ENCODE results near the gene TGIF1.
A peak's percentile ranks its signal among the peaks of the same experiment; 100 is the strongest.
"Not testable (repeated sequence)": the region's sequence is repeated elsewhere in the genome, so short reads cannot be mapped to it uniquely, and the experiment has no call there.

Gene TGIF1

DNA sequence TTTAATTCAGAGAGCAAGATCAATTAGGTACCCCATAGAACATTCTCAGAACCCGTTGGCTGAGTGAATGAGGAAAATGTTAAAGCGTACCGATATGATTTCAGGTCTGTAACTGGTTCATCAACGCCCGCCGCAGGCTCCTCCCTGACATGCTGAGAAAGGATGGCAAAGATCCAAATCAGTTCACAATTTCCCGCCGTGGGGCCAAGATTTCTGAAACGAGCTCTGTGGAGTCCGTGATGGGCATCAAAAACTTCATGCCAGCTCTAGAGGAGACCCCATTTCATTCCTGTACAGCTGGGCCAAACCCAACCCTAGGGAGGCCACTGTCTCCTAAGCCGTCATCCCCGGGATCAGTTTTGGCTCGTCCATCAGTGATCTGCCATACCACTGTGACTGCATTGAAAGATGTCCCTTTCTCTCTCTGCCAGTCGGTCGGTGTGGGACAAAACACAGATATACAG lies 7.3 kb downstream of the TGIF1 start:
- DNase-seq: no peak

DNA sequence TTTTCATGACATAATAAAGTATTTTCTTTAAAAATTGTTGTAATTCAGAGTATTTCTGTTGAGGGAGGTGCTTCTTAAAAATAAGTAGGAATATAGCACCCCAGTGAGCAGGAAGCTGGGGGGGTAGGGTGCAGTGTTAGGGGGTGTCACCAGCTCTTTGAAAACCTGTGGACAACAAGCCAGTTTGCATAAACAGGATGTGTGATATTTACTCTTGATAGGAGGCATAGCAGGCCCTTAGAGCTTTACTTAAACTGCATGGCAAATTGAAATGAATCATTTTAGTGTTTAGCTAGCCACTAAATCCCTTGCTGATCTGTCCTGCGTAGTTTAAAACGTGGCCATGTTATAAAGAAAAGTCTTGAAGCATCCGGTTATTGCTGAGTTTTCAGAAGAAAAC lies 8.4 kb downstream of the TGIF1 start:
- DNase-seq: no peak

DNA sequence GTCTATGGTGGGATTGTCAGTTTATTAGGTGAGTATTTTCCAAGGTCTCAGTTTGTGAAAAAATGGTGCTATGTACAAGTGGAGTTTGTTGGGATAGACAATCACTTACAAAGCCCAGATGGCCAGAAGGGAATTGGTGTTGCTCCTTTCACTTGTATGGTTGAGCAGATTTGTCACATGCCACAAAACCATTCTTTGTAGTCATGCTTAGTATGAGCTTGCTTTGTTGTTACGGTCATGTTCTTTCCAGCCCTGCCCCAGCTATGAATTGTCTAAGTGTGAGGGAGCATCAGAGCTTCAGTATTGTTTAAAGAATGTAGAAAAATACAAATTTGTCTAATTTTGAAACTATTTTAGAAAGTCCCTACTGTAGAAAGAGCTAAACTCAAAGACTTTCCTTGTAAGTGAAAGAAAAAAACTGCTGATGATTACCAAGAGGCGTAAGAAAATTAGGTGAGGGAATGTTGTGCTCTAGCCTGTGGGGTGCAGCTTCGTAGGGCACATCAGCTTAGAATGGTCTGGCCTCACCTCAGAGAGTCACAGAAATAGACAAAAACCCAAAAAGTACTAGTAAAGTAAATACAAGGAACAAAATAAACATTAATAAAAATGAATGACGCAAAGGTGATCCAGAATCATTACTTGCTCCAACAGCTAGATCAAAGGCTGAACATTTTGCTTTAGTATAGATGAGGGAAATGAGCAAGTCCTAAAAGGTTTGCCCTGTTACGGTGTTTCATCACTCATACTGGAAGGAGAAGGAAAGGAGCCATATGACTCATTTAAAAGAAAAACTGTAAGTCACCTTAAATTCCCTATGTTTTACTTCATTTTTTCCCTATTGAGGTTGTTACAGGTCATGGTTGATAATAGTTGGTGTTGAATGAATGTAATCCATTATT lies 9.2 kb downstream of the TGIF1 start:
- no peak for DNase-seq

DNA sequence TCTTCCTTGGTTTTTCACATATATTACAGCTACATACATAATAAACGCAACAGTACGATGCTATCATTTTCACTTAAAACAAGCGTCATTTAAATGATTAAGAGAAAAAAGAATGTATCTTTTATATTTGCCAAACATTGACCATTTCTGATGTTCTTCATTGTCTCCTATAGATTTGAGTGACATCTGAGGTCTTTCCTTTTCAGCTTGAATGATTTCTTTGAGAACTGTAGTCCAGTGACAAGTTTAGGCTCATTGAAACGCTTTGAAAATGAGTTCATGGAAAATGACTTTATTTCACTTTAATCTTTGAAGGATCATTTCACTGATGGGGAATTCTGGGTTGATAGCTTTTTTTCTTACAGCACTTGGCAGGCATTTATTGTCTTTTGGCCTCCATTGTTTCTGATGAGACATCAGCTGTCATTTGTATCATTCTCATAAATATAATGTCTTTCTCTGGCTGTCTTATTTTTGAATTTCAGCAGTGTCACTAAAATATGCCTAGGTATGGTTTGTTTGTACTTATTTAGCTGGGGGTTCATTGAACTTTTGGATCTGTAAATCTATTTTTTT lies 10.9 kb downstream of the TGIF1 start:
- peak; percentile 22 for DNase-seq

DNA sequence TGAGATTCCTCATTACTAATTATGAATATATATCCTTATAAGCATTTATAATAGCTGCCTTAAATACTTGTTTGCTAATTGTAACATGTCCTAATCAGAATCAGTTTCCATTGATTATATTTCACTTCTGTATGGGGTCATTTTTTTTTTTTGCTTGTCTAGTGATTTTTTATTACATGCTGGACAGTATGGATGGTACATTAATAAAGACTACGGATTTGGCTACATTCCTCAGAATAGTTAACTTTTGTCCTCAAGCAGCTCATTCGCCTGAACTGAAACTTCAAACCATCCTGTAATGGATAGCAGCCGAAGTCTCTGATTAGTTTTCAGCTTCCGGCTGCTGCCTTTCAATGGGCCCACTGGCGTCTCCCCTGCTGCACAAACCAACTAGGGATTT lies 11.7 kb downstream of the TGIF1 start:
- DNase-seq: no peak

DNA sequence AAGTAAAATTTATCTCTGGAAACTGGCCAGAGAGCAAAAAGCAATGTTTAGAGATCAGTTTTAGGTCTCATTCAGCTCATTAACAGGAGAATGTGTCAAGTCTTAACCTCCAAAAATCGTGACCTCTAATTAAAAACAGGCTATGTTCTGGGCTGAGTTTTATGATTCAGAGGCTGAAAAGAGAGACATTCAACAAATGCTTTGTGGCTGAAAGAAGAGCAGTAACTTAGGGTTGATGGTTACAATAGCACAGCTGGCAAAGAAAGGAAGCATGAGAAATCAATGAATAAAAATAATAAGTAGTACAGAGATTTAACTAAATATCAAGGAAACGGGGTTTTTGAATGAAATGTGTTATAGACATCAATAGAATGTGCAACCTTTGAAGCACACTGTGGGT lies 13.1 kb downstream of the TGIF1 start:
- DNase-seq: no peak

DNA sequence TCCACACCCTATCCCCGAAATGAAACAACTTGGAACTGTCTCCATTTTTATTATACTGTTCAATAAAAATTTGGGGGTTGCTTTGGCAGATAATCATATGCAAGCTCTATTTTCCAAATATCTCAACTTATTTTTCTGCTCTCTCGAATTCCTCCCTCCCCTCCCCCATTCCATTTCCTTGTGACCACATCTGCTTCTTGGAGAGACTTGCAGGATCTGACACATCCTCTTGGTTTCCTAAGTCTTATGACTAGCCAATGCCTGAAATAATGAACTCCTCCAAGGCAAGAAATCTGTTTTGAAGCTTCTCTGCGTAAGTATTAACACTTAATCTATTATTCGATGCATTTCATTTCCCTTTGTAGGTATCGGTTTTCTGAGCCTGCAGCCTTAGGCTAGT lies 16.1 kb downstream of the TGIF1 start:
- DNase-seq: peak; percentile 31

DNA sequence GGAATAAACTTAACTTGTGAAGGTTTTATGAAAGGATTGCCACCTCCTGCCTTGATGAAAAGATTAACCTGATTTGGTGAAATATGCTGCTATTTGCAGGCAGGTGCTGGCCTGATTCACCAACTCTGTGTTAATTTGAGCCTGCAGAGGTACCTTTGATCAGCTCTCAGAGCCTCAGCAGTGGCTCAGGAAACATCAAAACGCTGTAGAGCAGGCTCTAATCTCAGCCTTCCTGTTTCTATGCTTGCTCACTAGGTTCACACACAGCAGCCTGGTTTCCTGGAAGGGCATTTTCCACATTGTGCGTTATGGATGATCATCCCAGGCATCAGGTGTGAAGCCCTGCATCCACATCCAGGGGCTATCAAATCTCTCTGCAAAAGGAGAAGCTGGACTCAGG lies 16.9 kb downstream of the TGIF1 start:
- no peak for DNase-seq

DNA sequence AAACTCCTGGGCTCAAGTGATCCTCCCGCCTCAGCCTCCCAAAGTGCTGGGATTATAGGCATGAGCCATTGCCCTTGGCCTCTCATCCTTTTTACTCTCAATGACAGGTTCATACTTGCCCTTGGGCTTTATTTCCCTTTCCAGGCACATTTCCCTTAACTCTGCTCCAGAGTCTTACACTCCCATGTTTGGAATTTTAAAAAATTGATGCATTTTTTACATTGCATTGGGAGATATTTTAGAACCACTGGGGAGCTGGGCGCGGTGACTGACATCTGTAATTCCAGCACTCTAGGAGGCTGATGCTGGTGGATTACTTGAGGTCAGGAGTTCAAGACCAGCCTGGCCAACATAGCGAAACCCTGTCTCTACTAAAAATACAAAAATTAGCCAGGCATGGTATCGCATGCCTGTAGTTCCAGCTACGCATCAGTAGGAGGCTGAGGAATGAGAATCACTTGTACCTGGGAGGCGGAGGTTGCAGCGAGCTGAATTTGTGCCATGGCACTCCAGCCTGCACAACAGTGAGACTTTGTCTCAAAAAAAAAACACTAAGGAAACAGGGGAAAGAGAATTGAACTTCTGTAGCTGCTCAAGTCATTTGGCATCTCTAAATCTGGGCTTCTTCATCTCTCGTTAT lies 18.2 kb downstream of the TGIF1 start:
- DNase-seq: no peak

DNA sequence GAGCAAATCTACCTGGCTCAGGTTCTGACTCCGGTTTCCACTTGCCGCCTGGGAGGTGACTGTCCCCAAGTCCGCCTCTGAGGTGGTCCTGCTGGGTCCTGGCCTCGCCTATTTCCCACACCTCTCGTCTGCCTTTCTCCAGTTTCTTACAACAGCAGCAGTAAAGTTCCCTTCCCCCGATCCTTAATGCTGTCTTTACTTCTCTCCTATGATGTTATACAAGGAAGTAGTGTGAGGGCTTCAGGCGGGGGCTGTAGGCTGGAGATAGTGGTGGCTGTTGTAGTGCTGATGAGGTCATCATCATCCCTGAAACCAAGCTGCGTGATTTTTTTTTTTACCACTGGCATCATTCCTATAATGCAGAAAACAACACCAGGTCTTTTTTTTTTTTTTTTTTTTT lies 18.9 kb downstream of the TGIF1 start:
- DNase-seq: peak; percentile 84

DNA sequence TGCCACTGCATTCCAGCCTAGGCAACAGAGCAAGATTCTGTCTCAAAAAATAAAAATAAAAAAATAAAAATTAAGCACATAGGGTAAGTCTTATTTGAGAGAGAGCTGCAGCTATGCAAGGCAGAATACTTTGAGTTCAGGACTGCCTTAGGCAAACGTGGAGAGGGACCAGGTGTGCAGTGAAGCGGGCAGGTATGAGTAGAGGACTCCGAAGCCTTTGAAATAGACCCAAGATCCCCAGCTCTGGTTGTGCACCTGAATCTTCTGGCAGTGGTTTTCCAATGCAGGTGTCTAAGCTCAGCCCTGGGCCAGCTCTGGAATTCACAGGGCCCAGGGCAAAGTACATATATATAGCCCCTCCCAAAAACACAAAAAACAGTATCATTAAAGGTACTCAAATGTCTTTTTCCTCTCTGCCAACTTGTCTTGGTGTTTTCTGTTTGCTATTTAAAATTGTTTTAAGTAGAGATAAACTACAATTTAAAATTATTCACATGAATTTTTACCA lies 21.2 kb downstream of the TGIF1 start:
- no peak for DNase-seq

DNA sequence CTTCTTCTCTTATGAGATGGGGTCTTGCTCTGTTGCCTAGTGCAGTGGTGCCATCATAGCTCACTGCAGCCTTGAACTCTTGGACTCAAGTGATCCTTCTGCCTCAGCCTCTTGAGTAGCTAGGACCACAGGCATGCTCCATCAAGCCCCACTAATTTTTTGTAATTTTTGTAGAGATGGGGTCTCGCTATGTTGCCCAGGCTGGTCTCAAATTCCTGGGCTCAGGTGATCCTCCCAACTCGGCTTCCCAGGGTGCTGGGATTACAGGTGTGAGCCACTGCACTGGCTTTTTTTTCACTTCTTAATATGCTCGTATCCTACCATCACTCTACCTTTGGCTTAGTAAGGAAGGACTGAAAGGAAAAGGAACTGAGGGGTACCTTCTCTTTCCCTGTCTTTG lies 22.1 kb downstream of the TGIF1 start:
- not testable (repeated sequence) for DNase-seq

DNA sequence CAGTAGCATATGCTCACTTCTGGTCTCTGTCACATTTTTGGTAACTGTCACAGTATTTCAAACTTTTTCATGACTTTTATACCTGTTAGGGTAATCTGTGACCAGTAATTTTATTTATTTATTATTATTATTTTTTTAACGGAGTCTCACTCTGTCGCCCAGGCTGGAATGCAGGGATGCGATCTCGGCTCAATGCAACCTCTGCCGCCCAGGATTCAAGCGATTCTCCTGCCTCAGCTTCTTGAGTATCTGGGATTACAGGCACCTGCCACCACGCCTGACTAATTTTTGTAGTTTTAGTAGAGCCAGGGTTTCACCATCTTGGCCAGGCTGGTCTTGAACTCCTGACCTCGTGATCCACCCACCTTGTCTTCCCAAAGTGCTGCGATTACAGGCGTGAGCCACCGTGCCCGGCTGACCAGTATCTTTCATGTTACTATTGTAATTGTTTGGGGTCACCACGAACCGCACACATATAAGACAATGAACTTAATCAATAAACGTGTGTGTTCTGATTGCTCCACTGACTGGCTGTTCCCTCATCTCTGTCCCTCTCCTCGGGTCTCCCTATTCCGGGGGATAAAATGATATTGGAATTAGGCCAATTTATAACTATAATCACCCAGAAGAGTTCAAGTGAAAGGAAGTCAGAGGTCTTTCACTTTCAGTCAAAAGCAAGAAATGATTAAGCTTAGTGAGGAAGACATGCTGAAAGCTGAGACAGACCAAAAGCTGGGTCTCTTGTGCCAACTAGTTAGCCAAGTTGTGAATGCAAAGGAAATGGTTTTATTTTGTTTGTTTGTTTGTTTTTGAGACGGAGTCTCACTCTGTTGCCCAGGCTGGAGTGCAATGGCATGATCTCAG lies 22.9 kb downstream of the TGIF1 start:
- DNase-seq: no peak

DNA sequence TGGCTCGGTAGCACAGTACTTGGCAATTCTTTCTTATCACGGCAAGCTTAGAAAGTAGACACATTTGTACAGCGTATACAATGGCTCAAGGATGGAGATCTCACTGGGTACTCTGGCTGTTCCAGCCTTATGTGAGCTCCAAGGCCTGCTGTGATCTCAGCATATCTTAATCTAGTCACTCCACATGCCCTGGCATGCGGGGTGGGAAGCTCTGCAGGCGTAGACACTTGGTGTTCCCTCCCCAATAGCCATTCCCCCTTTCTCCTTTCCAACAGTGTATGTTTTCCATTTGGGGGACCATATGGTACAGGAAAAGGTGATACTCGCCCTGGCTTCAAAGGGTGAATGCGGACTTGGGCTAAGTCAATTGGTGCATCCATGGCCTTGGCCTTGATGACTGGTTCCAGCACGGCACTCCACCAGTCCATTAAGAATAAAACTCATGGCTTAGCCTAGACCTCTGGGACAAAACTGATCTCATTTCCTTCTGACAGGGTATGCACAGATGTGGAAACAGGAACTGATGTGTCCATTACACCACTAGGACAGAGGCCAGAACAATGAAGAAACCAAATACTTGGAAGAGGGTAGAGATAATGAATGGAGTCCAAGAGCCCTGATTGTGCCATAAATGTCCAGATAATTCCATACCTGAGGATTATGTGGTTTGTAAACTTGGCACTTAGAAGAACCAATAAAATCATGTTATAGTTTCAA lies 28.4 kb downstream of the TGIF1 start:
- peak; percentile 18 for DNase-seq

DNA sequence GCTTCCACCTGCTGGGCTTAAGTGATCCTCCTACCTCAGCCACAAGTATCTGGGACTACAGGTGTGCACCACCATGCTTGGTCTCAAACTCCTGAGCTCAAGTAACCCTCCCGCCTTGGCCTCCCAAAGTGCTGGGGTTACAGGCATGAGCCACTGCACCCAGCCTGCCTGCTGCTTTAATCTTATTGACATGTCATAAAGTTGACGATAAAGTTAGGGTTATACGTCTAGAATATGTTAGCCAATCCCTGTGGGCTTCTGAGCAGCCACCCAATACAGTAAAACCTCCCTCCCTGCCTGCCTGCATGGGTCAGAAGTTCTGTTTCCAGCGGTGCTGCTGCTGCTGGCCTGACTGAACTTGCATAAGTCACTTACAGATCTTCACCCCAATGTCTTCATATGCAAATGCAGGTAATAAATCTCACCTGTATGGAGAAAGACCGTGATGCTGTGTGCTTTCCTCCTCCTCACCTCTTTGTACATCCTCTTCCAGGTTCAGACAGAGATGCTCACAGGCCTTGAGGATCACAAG lies 30.1 kb downstream of the TGIF1 start:
- DNase-seq: no peak

DNA sequence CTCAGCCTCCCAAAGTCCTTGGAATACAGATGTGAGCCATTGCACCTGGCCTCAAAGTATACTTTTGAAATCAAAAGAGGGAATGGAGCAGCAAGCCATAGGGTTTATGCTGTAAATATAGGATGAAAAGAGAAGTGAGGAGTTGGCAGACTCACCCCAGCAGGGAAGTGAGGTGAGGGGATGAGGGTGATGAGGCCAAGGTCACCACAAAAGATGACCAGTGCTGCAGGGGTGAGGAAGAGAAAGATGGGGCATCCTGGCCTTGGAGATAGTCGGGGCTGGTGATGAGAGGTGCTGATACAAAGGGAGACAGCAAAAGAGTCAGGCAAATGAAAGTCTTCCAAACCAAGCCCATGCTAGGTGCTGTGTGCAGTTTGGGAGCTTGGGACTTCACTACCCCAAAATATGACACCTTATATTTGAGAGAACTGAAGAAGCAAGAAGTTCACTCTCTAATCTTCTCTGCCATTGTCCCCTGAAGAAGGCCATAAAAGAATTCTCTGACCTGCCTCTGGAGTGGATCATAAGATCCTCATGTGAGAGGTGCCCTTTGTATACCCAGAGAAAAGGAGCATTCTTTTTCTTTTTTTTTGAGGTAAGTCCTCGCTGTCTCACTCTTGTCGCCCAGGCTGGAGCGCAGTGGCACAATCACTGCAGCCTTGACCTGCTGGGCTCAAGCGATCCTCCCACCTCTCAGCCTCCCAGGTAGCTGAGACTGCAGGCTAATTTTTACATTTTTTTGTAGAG lies 31.0 kb downstream of the TGIF1 start:
- no peak for DNase-seq

DNA sequence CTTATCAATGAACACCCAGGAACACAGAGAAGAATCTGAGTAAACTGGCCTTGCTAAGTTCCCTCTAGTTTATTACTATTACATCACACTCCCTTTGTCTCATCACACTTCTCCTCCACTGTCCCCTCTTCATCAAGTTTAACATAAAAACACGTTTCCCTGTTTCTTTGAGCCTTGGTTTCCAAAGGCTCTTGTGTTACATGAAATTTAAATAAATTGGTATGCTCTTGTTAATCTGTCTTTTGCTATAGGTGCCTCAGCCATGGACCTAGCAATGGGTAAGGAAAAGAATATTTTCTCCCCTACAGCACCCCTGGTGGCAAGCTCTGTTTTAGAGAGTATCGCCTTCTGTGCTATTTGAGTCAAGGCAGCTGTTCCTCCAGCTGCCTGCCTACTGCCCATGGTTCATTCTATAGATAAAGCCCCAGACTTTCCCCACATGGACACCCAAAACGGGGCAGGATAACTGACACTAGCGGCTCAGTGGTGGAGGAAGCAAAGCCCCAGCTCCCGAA lies 31.8 kb downstream of the TGIF1 start:
- peak; percentile 76 for DNase-seq

DNA sequence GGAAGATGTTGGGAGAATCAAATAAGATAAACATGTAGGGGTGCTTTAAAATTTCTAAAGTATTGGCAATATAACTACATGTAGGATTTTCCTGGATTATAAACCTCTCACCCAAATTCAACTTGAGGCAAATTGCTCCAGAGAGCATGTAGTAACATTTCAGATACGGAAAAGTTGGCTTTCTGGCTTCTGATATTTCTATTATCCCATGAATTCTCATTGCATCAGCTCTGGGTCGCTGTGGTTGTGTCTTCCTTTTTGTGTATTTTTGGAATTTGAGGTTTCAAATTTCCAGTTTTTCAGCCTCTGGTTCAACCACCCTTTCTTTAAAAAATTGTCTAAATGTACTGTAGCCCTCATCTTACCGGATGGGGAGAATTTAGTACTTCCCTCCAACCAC lies 32.3 kb downstream of the TGIF1 start:
- no peak for DNase-seq

DNA sequence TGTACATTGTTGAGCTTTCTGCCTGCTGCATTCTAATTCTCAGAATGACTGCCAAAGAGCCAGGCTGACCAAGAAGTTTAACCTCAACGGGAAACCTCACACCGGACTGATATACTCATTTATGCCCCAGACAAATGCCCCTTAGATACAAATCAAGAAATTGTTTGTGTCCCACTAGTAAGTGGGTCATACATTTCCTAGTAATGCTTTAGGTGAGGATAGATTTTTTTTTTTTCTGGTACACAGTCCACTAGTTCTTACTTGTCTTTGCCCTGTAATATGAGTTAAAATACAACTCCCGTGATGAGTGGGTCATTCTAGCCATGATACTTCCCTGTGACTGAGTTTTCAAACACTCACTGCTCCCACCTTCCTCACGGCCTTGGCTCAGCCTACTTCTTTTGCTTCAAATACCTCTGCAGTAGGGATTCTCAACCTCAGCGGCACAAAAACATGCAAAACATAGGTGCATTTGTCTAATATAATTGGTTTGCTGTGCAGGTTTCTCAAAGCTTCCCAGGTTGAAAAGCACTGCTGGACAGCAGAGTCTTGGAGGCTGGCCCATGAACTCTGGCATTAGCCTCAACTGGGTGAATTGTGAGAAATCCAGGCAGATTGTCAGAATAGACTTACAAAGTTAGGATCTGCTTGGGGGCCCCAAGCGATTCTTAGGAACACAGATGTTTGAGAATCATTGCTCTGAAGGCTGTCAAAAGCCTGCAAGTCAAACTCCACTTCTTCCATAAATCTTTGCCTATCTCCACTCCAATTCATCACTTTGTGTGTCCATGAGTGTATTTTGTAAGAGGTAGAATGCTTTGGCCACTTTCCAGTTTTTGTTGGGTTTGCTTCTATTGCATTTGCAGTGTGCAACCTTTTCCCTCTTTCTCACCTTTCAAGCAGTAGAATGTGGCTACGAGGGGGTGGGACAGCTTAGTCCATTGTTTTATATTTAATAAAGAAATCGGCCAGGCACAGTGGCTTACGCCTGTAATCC lies 35.5 kb downstream of the TGIF1 start:
- no peak for DNase-seq

DNA sequence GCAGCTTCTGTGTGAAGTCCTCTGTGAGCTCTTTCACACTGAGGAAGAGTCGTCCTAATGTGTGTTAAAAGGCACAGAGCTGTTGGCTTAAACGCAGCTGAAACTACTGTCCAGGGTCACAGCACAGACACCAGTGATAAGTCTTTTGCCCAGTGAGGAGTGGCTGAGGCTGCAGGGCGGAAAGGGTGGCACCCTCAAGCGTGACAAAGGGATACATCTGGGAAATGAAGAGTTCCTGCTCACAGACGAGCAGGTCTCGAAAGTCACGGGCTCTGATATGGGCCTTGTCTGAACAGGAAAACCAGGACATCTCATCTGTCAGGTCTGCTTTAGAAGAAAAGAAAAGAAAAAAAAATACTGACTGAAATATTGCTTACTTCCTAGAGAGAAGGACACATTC lies 36.5 kb downstream of the TGIF1 start:
- peak; percentile 63 for DNase-seq

Measured in hematopoietic multipotent progenitor cell treated with erythropoietin and hydrocortisone succinate and interleukin-3 and kit ligand, for 4 days (in vitro differentiated cells).